ENCODE results near the gene UGT1A1. TPM values are rescaled to one million over a fixed set of nuclear protein-coding genes. Genes with fewer than 3 reads are reported as not detected.

UGT1A1 gene
- total and polyA plus RNA-seq, 2 of the 13 experiments (the other 11 are each of a cell fraction or from before 2014, with no cell fraction given), result 0.69 to 0.75 TPM

- TF ChIP-seq ZNF317 (CRISPR knock-in tag; IDR thresholded peaks at IDR 0.05) (no peak), ZBTB26 (CRISPR knock-in tag; IDR thresholded peaks at IDR 0.05; ENCODE audit: borderline replicate concordance) (no peak), ZFP1 (CRISPR knock-in tag; IDR thresholded peaks at IDR 0.05) (no peak), ZBTB20 (CRISPR knock-in tag; IDR thresholded peaks at IDR 0.05; ENCODE audit: borderline replicate concordance, low read depth) (no peak), REPIN1 (CRISPR knock-in tag; IDR thresholded peaks at IDR 0.05; ENCODE audit: borderline replicate concordance, low read depth) (no peak), HOXD1 (CRISPR knock-in tag; IDR thresholded peaks at IDR 0.05) (no peak), MBNL3 (CRISPR knock-in tag; conservative IDR thresholded peaks at IDR 0.05) (no peak)
These were observed 46.8 kb upstream of the UGT1A1 start (continued) for GRCh38 chr2:233713262-233713615.

- in situ Hi-C loops (cut with HindIII; ENCODE audit: extremely low pct_ligation_motif_present, low pct_unique_long_range_greater_than_20kb), result no loop called here
- ATAC-seq, result no peak
- ChIA-PET CTCF (ENCODE audit: low intra/inter-chr PET ratio, low total read pairs) (no interaction called here), POLR2A (no interaction called here)
- no peaks in the 10 kb centered on the region for H3K4me1 ChIP-seq (ENCODE audit: insufficient read depth, low read length)
- no peak overlapping the region for H3K9ac ChIP-seq (ENCODE audit: insufficient read depth, low read depth, low read length)
- no peaks in the 10 kb centered on the region for H3K36me3 ChIP-seq (replicated peaks in 1 of 2; ENCODE audit: control insufficient read depth in 1 of 2, insufficient read depth in 2 of 2, low read length in 2 of 2)
- H2AFZ ChIP-seq (ENCODE audit: low read length), result no peak overlapping the region
- TF ChIP-seq ZBTB1 (CRISPR knock-in tag; IDR thresholded peaks at IDR 0.05; ENCODE audit: borderline replicate concordance) (no peak), THRA (CRISPR knock-in tag; IDR thresholded peaks at IDR 0.05; ENCODE audit: borderline replicate concordance) (no peak), HES4 (CRISPR knock-in tag; IDR thresholded peaks at IDR 0.05; ENCODE audit: borderline replicate concordance) (no peak), NR1H2 (CRISPR knock-in tag; IDR thresholded peaks at IDR 0.05; ENCODE audit: borderline replicate concordance, low read depth) (no peak), ZNF879 (CRISPR knock-in tag; IDR thresholded peaks at IDR 0.05) (no peak), GLI4 (CRISPR knock-in tag; IDR thresholded peaks at IDR 0.05; ENCODE audit: borderline replicate concordance) (no peak), PITX1 (CRISPR knock-in tag; IDR thresholded peaks at IDR 0.05) (no peak), ATF1 (CRISPR knock-in tag; IDR thresholded peaks at IDR 0.05) (no peak), MTF1 (CRISPR knock-in tag; IDR thresholded peaks at IDR 0.05) (no peak)
- H3K4me3 ChIP-seq (replicated peaks in 1 of 3; ENCODE audit: insufficient read depth in 1 of 3, low read depth in 2 of 3, low read length in 3 of 3), result no peak overlapping the region
- H3K4me2 ChIP-seq (ENCODE audit: low read depth, low read length), result no peak overlapping the region
- no peak overlapping the region for H3K27ac ChIP-seq (ENCODE audit: extremely low read length, insufficient read depth, low read length)
- FAIRE-seq, result no peak
- WGBS (ENCODE audit: low lambda C conversion rate), result 74% methylated on average over 2 of the region's 2 CpGs
- DNase-seq (ENCODE audit: low spot score), result no peak
- intact Hi-C loops (cut with micrococcal nuclease; ENCODE audit: unreplicated experiment), result loop anchor here (5.0 kb wide), 3 partner anchors 132 to 312 kb away; no protein-coding TSS in a partner anchor
- BruUV-seq (replicated peaks), result no TSS peak
- H4K20me1 ChIP-seq (ENCODE audit: insufficient read depth, low read length), result no peaks in the 10 kb centered on the region
- no peaks in the 10 kb centered on the region for H3K79me2 ChIP-seq (ENCODE audit: insufficient read depth, low read length)
- no peaks in the 10 kb centered on the region; a peak in 1 of 5 replicates for H3K27me3 ChIP-seq (ENCODE audit: control insufficient read depth in 1 of 2, insufficient read depth in 2 of 2, low read length in 2 of 2)
- no peaks in the 10 kb centered on the region for H3K9me3 ChIP-seq (ENCODE audit: low read length)
These were observed 45.9 kb upstream of the UGT1A1 start for GRCh38 chr2:233714121-233714520.
